GM12874 (cell line): ENCODE data around the gene SP8.

Experiments used
- TF ChIP-seq, protein P1 (sequence below): IDR thresholded peaks from 2 replicates; pipeline ENCODE4 v1.5.1; 2011; ENCODE audit warnings: low read depth, mild to moderate bottlenecking, control low read depth, low read length, moderate library complexity; ENCODE audit not compliant: insufficient read depth

SP8 gene

DNA sequence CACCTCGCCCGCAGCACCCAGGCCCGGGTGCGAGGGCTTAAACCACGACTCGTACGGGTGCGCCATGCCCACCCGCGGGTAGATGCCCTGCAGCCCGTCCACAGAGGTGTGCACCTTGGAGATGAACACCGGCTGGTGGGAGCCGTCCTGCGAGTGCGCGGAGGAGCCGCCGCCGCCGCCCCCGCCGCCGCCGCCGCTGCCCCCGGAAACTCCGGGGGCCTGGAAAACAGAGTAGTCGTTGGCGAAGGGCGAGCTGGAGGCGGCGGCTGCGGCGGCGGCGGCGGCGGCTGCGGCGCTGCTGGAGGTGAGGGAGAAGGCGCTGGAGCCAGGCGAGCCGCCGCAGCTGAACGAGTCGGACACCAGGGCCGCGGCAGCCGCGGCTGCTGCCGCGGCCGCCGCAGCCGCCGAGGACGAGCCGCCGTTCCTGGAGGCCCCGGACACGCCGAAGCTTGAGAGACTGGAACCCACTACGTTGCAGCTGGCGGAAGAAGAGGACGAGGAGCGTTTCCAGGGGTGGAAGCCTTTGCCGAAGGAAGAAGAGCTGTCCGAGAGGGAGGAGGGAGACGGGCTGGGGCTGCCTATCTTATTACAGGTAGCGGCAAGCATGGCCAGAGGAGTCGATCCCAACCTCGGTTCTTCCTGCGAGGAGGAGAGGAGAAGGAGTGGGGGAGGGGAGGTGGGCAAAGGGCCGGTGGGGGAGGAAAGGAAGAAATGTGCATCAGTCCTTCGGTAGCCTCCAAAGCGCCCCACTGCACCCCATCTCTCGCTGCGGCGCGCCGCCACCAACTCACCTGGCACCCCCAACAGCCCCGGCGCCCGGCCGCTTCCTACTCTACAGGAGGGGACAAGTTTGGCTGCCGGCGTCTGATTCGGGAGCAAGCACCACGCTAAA, 1.3 kb downstream of the SP8 start:
- TF ChIP-seq, protein P1, sequence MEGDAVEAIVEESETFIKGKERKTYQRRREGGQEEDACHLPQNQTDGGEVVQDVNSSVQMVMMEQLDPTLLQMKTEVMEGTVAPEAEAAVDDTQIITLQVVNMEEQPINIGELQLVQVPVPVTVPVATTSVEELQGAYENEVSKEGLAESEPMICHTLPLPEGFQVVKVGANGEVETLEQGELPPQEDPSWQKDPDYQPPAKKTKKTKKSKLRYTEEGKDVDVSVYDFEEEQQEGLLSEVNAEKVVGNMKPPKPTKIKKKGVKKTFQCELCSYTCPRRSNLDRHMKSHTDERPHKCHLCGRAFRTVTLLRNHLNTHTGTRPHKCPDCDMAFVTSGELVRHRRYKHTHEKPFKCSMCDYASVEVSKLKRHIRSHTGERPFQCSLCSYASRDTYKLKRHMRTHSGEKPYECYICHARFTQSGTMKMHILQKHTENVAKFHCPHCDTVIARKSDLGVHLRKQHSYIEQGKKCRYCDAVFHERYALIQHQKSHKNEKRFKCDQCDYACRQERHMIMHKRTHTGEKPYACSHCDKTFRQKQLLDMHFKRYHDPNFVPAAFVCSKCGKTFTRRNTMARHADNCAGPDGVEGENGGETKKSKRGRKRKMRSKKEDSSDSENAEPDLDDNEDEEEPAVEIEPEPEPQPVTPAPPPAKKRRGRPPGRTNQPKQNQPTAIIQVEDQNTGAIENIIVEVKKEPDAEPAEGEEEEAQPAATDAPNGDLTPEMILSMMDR = no peak

- TF ChIP-seq, protein P1 = peak; percentile 21; the same call in 1 of the 2 replicates
Observed at GRCh38 chr7:20784388-20785156, 2.1 kb downstream of the SP8 start.

DNA sequence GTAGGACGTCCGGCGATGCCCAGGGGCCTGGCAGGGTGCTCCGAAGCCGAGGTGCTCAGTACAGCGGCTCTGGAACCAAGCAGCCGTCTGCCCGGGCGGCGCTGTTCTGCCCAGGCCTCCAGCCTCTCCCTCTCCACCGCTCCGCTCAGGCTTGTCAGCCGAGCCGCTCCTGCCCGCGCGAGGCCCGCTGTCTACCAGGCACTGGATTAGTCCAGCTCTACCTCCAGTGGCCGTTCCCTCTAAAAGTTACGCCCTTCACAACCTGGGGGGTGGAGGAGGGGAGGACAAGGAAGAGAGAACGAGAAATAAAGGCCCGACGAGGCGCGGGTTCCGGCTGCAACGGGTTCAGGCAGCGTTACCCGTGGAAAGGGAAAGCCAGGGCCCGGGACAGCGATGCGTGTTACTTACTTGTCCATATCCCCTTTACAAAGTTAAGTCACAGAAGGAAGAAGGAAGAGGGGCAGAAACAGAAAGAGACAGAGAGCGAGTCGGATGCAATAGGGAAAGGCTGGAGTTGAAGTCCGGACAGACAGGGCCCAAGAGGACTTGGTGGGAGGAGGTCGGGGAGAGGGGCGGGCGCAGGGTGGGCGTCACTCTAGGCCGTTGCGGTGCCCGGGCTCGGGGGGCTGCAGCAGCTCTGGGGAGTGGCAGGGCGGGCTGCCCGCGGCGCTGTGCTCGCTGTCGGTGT, 2.8 kb downstream of the SP8 start:
- TF ChIP-seq, protein P1 = peak; percentile 23; the same call in 1 of the 2 replicates

- TF ChIP-seq, protein P1 = no peak
Observed at GRCh38 chr7:20783125-20783699, 3.5 kb downstream of the SP8 start.

DNA sequence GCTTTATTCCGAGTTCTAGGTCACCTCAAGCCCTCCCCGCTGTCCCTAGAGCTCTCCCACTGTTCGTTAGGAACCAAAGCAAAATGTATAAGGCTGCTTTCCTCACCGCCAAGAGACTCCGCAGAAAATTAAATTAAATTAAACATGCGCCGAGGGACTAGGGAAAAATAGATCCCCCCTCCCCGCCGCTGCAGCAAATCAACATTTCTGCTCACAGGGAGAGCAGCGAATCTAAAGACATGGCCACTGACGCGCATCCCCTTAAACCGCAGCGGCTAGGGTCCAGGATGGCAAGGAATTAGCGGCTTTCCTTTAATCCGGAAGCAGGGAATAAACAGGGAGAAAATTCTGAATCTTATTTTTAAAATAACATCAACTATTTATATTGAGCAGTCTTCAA, 7.6 kb downstream of the SP8 start:
- TF ChIP-seq, protein P1 = no peak

GRCh38 chr7:20778063-20778721, 8.5 kb downstream of the SP8 start:
- TF ChIP-seq, protein P1 = peak; percentile 81
